Activated T-cell treated with anti-CD3 and anti-CD28 coated beads for 1 hour (primary cell): Measurements from ENCODE around the gene LPCAT3.
"Not testable (repeated sequence)": the region's sequence is repeated elsewhere in the genome, so short reads cannot be mapped to it uniquely, and the experiment has no call there.

ENCODE experiments used
- DNase-seq: peaks from one replicate; pipeline ENCODE4 v3.0.0-alpha.2; 2020; ENCODE audit warnings: low read depth

Gene LPCAT3

DNA sequence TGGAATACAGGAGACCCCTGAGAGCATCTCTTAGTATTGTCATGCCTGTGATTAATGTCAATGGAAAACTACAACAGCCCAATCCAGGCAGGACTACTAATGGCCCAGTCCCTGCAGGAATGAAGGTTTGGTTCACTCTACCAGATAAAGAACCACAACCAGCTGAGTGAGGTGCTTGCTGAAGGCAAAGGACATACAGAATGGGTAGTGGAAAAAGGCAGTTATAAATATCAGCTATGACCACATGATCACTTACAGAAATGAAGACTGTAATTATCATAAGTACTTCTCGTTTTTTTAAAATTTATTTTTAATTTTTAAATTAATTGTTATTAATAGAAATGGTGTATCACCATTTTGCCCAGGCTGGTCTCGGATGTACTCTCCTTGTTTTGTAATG, 17.2 kb upstream of the LPCAT3 start:
- no peak for DNase-seq

GRCh38 chr12:7034464-7034863, 16.2 kb upstream of the LPCAT3 start:
- DNase-seq, result no peak

- DNase-seq, result no peak
These were observed 14.7 kb upstream of the LPCAT3 start for GRCh38 chr12:7032990-7033389.

GRCh38 chr12:7031306-7031705, 13.0 kb upstream of the LPCAT3 start:
- no peak for DNase-seq

DNA sequence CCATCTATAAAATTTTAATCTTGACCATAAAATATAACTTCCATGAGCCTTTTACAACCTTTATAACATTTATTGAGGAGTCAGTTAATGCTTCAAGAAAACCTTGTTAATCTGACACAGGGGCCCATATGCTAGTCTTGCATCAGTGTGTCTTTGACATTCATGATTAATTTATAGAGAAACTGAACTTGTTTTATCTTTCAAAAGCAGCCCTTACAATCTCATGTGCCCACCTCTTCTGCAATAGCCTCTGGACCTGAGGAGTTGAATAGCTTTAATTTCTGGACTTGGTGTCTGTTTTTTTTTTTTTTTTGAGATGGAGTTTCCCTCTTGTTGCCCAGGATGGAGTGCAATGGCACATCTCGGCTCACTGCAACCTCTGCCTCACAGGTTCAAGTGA, 8.6 kb upstream of the LPCAT3 start:
- no peak for DNase-seq

GRCh38 chr12:7023114-7023513, 4.8 kb upstream of the LPCAT3 start:
- no peak for DNase-seq

- DNase-seq, result no peak
These were observed 3.7 kb upstream of the LPCAT3 start for GRCh38 chr12:7021956-7022355.

- no peak for DNase-seq
These were observed 830 bp upstream of the LPCAT3 start for GRCh38 chr12:7019043-7019569.

DNA sequence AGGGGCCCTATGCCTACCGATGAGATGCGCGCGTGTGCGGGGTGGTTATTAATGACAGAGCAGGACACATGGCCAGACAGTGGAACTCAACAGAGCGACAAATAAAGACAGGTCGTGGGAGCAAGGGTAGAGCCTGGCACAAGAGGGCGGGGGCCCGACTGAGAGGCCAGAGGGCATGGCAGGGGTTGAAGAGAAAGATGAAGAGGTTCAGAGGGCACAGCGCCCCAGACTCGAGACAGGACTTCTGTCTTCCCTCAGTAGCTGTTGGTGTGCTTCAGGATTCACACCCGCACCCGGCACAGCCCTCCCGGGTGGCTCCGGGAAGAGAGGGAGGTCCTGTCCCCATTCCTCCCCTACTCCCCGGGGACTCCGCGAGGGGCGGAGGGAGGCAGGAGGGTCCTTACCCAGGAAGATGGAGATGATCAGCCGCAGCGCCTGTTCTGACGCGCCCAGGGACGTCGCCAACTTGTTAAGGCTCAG, 366 bp downstream of the LPCAT3 start:
- no peak for DNase-seq

- DNase-seq, result no peak
These were observed 1.2 kb downstream of the LPCAT3 start for GRCh38 chr12:7016958-7017571.

GRCh38 chr12:7015555-7016370, 2.5 kb downstream of the LPCAT3 start:
- no peak for DNase-seq

DNA sequence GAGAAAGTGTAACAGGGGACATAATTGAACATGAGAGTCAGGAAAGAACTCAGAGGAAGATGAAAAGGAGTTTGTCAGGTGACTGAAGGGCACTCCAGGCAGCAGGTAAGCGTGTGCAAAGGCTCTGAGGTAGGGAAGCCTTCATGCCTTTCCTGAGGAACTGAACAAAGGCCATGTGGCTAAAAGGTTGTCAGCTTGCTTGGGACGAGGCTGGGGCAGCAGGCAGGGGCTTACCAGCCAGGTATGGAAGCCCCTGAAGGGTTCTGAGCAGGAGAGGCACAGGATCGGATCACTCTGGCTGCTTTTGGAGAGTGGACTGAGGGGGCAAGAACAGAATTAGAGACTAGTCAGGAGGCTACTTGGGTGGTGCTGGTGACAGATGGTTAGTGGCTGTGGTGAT, 5.2 kb downstream of the LPCAT3 start:
- no peak for DNase-seq

DNA sequence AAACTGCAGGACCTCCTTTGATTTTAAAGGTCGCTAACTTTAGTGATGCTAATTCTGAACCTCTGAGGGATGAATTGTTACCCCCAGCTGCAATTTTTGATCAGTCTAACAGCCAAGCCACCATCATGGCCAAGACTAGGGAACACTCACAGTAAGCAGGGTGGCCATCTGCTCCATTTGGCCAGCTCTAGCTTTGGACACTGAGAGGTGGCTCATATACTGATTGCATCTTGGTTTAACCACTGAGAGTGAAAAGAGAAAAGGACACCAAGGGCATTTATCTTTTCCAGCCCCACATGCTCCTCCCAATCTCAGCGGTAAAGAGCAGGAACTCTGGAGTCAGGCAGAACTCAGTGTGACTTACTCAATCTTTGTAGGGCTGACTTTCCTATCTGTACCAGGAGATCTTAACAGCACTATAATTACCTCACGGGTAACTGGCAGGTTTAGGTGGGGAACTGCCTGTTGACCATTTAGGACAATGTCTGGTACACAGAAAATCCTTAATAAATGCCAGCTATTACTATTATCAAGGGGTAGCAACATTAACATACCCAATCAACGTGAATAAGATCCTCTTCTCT, 6.2 kb downstream of the LPCAT3 start:
- no peak for DNase-seq

GRCh38 chr12:7011398-7011797, 6.9 kb downstream of the LPCAT3 start:
- not testable (repeated sequence) for DNase-seq

DNA sequence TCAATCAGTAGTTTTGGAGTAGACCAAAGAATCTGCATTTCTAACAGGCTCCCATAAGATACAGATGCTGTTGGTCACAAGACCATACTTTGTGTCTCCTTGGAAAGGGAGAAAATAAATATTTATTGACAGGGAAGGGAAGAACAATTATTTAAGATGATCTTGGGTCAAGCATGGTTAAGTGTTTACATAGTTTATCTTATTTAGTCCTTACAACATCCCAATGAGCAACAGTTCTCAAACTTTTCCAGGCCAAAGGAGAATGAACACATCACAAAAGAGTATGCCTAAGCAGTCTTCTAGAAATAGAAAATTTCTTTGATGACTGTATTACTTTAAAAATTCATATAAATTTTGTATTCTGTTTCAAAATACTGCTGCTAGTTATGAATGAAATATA, 8.8 kb downstream of the LPCAT3 start:
- DNase-seq, result no peak

DNA sequence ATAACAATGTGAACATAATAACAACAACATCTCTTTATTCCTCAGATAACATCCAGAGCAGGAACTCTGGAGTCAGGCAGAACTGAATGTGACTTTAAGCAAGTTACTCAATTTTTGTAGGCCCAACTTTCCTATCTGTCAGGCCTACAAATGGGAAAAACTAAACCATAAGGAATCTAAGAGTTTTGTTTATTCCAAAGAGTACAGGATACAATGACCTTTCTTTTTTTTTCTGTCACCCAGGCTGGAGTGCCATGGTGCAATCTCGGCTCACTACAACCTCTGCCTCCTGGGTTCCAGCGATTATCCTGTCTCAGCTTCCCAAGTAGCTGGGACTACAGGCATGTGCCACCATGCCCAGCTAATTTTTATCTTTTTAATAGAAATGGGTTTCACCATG, 9.4 kb downstream of the LPCAT3 start:
- no peak for DNase-seq

- no peak for DNase-seq
These were observed 11.6 kb downstream of the LPCAT3 start for GRCh38 chr12:7006639-7007038.

DNA sequence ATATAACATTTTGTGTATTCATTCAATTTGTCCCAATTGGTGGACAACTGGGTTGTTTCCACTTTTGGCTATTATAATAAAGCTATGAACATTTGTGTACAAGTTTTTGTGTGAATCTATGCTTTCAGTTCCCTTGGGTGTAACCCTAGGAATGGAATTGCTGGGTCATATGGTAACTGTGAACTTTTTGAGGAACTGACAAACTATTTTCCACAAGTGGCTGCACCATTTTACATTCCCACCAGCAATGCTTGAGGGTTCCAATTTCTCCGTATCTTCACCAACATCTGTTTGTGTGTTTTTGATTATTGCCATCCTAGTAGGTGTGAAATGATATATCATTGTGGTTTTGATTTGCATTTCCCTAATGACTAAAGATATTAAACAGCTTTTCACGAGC, 13.0 kb downstream of the LPCAT3 start:
- DNase-seq, result no peak

GRCh38 chr12:7004840-7005239, 13.4 kb downstream of the LPCAT3 start:
- DNase-seq, result no peak

- no peak for DNase-seq
These were observed 13.9 kb downstream of the LPCAT3 start for GRCh38 chr12:7004287-7004803.

GRCh38 chr12:7001921-7002591, 16.2 kb downstream of the LPCAT3 start:
- no peak for DNase-seq
